H1 (cell line): ENCODE results near the gene DDX1. TPM values are rescaled to one million over a fixed set of nuclear protein-coding genes. Genes with fewer than 3 reads are reported as not detected.

Source experiments
- CTCF ChIA-PET: fragments of 300-600 bp; sonication (Branson Sonifier 250); formaldehyde crosslinking; loops from one replicate; lab custom pipeline; 2021; ENCODE audit not compliant: partially characterized antibody; lab: Charles Lee
- POLR2A ChIA-PET: fragments of 300-600 bp; sonication (Branson Sonifier 250); formaldehyde crosslinking; loops from one replicate; lab custom pipeline; 2021; ENCODE audit warnings: inconsistent platforms; ENCODE audit not compliant: partially characterized antibody; lab: Charles Lee
- DNase-seq, 2 experiments: peaks; one replicate each; pipeline versions ENCODE4 v3.0.0 to v3.0.0-alpha.2; 2010 to 2022; ENCODE audit warnings: low spot score in 2 of 2, low read depth in 1 of 2, mixed read lengths in 1 of 2
- FAIRE-seq: peaks from 2 replicates; lab custom pipeline; 2011; peaks lifted over from hg19 to GRCh38; lab: Jason Lieb, UNC
- H2AFZ ChIP-seq: 2 replicates; pipeline ENCODE4 v1.8.1; 2012; ENCODE audit warnings: low read length, inconsistent platforms
- H2AK5ac ChIP-seq: 2 replicates; pipeline ENCODE4 v1.6.1; 2013; ENCODE audit warnings: low read depth, low read length
- H2BK120ac ChIP-seq: replicated peaks from 2 replicates; pipeline ENCODE3; 2013; ENCODE audit warnings: low read depth, low read length, inconsistent platforms
- H2BK12ac ChIP-seq: 2 replicates; pipeline ENCODE4 v1.6.1; 2013; ENCODE audit warnings: low read depth, low read length
- H2BK15ac ChIP-seq: 2 replicates; pipeline ENCODE4 v1.6.1; 2013; ENCODE audit warnings: low read length
- H2BK20ac ChIP-seq: 2 replicates; pipeline ENCODE4 v1.6.1; 2013; ENCODE audit warnings: low read length
- H2BK5ac ChIP-seq: 2 replicates; pipeline ENCODE4 v1.6.1; 2013; ENCODE audit warnings: low read depth, low read length
- H3K14ac ChIP-seq: 2 replicates; pipeline ENCODE4 v1.6.1; 2013; ENCODE audit warnings: inconsistent platforms; ENCODE audit not compliant: insufficient read length
- H3K18ac ChIP-seq: 2 replicates; pipeline ENCODE4 v1.6.1; 2013; ENCODE audit warnings: low read length; ENCODE audit errors: extremely low read depth
- H3K23ac ChIP-seq: 2 replicates; pipeline ENCODE4 v1.6.1; 2013; ENCODE audit warnings: inconsistent platforms; ENCODE audit not compliant: insufficient read length
- H3K23me2 ChIP-seq: 2 replicates; pipeline ENCODE4 v1.6.1; 2013; ENCODE audit warnings: low read depth, low read length
- H3K27ac ChIP-seq: 2 replicates; pipeline ENCODE4 v1.6.1; 2011; ENCODE audit warnings: low read depth, low read length, inconsistent platforms
- H3K27me3 ChIP-seq, 4 experiments: replicated peaks in 1 of 4; 1 replicate in 1 of 4; 2 replicates in 3 of 4; pipeline versions ENCODE4 v1.6.1 to v1.8.1; 2011 to 2013; ENCODE audit warnings: low read length in 3 of 4, mild to moderate bottlenecking in 3 of 4, inconsistent platforms in 2 of 4, mixed read lengths in 2 of 4, moderate library complexity in 1 of 4; ENCODE audit not compliant: control insufficient read depth in 3 of 4, insufficient read depth in 3 of 4; ENCODE audit errors: extremely low read depth in 1 of 4
- H3K36me3 ChIP-seq, 4 experiments: 2 replicates each; pipeline versions ENCODE4 v1.6.1 to v1.8.1; 2011 to 2013; ENCODE audit warnings: mild to moderate bottlenecking in 4 of 4, low read length in 3 of 4, moderate library complexity in 2 of 4, control low read depth in 1 of 4, inconsistent platforms in 1 of 4; ENCODE audit not compliant: insufficient read depth in 4 of 4, control insufficient read depth in 2 of 4
- H3K4ac ChIP-seq: replicated peaks from 2 replicates; pipeline ENCODE3; 2013; ENCODE audit warnings: low read length, low read depth, mixed read lengths, inconsistent platforms; ENCODE audit not compliant: insufficient read length
- H3K4me1 ChIP-seq, 4 experiments: replicated peaks in 1 of 4; 1 replicate in 1 of 4; 2 replicates in 3 of 4; pipeline versions ENCODE4 v1.6.1 to v1.8.1; 2011 to 2013; ENCODE audit warnings: low read length in 3 of 4, inconsistent platforms in 2 of 4, mixed read lengths in 1 of 4; ENCODE audit not compliant: insufficient read depth in 4 of 4, control insufficient read depth in 3 of 4
- H3K4me2 ChIP-seq, 2 experiments: 2 replicates each; pipeline versions ENCODE4 v1.6.1 to v1.8.1; 2011 to 2013; ENCODE audit warnings: low read depth in 2 of 2, low read length in 2 of 2, control low read depth in 1 of 2, inconsistent platforms in 1 of 2, mild to moderate bottlenecking in 1 of 2; ENCODE audit not compliant: insufficient read depth in 1 of 2
- H3K4me3 ChIP-seq, 4 experiments: fragments of 200-600, 300-600 bp in 1 of 4; sonication (generic), shearing (Covaris generic), sonication (Bioruptor Twin) in 1 of 4; 2 replicates each; pipeline versions ENCODE4 v1.5.1 to v1.8.1; 2011 to 2016; ENCODE audit warnings: low read length in 4 of 4, low read depth in 3 of 4, control low read depth in 2 of 4, inconsistent platforms in 2 of 4, mild to moderate bottlenecking in 2 of 4, mixed read lengths in 1 of 4, moderate library complexity in 1 of 4; ENCODE audit not compliant: insufficient read depth in 2 of 4; ENCODE audit errors: extremely low read depth in 1 of 4
- H3K56ac ChIP-seq: replicated peaks from 2 replicates; pipeline ENCODE3; 2013; ENCODE audit warnings: low read depth, mild to moderate bottlenecking, mixed read lengths, low read length, inconsistent platforms; ENCODE audit not compliant: insufficient read length
- H3K79me1 ChIP-seq: 2 replicates; pipeline ENCODE4 v1.6.1; 2013; ENCODE audit warnings: low read depth, low read length, control low read depth
- H3K79me2 ChIP-seq, 2 experiments: 2 replicates each; pipeline versions ENCODE4 v1.6.1 to v1.8.1; 2012 to 2013; ENCODE audit warnings: low read length in 2 of 2, mild to moderate bottlenecking in 2 of 2, inconsistent platforms in 1 of 2; ENCODE audit not compliant: insufficient read depth in 2 of 2, control insufficient read depth in 1 of 2
- H3K9ac ChIP-seq, 4 experiments: replicated peaks in 1 of 4; 1 replicate in 1 of 4; 2 replicates in 3 of 4; pipeline versions ENCODE4 v1.6.1 to v1.8.1; 2011 to 2013; ENCODE audit warnings: low read depth in 3 of 4, low read length in 3 of 4, control low read depth in 2 of 4, mild to moderate bottlenecking in 2 of 4, moderate library complexity in 2 of 4, inconsistent platforms in 1 of 4; ENCODE audit errors: extremely low read depth in 1 of 4
- H3K9me3 ChIP-seq, 2 experiments: 2 replicates each; pipeline versions ENCODE4 v1.6.1 to v1.8.1; 2012 to 2013; ENCODE audit warnings: mild to moderate bottlenecking in 2 of 2, moderate library complexity in 2 of 2, control low read depth in 1 of 2, inconsistent platforms in 1 of 2, low read depth in 1 of 2, low read length in 1 of 2, mixed read lengths in 1 of 2; ENCODE audit not compliant: insufficient read depth in 2 of 2
- H4K20me1 ChIP-seq, 2 experiments: replicated peaks in 1 of 2; 2 replicates each; pipeline versions ENCODE3 to v1.8.1; 2011 to 2013; ENCODE audit warnings: inconsistent platforms in 2 of 2, low read length in 2 of 2, mild to moderate bottlenecking in 1 of 2; ENCODE audit not compliant: insufficient read depth in 2 of 2, control insufficient read depth in 1 of 2
- H4K5ac ChIP-seq: 2 replicates; pipeline ENCODE4 v1.6.1; 2013; ENCODE audit warnings: low read length, low read depth, mixed read lengths, inconsistent platforms; ENCODE audit not compliant: insufficient read length
- H4K8ac ChIP-seq: 2 replicates; pipeline ENCODE4 v1.8.0; 2013; ENCODE audit warnings: mild to moderate bottlenecking, moderate library complexity, low read length, inconsistent platforms; ENCODE audit not compliant: insufficient read depth; ENCODE audit errors: extremely low read depth
- H4K91ac ChIP-seq: replicated peaks from 2 replicates; pipeline ENCODE3; 2013; ENCODE audit warnings: low read length, mixed read lengths, inconsistent platforms; ENCODE audit not compliant: insufficient read length
- KDM5A ChIP-seq: fragments of 200-600 bp; IDR thresholded peaks from 2 replicates; pipeline ENCODE4 v1.7.1; 2012; ENCODE audit warnings: mild to moderate bottlenecking, low read length, inconsistent platforms, mixed read lengths
- POLR2AphosphoS5 ChIP-seq: IDR thresholded peaks from 2 replicates; pipeline ENCODE4 v1.6.1; 2011; ENCODE audit warnings: low read depth, low read length
- POU5F1 ChIP-seq: IDR thresholded peaks from 2 replicates; pipeline ENCODE4 v1.6.1; 2011; ENCODE audit warnings: low read depth, mild to moderate bottlenecking, low read length, moderate library complexity
- SP1 ChIP-seq: IDR thresholded peaks from 2 replicates; pipeline ENCODE4 v1.6.1; 2011; ENCODE audit warnings: low read depth, low read length
- WGBS, 2 experiments: shearing (Covaris generic) in 1 of 2; methylation state at CpG; one replicate each; pipeline versions ENCODE4 v1.1.6 to v1.1.7; 2013 to 2015; ENCODE audit warnings: low lambda C conversion rate in 2 of 2, mixed read lengths in 2 of 2, inconsistent platforms in 1 of 2, low coverage in 1 of 2, missing lambda C conversion rate in 1 of 2; ENCODE audit not compliant: insufficient replicate concordance in 2 of 2, insufficient coverage in 1 of 2, insufficient read length in 1 of 2; ENCODE audit errors: extremely low coverage in 1 of 2, missing lambda C conversion rate in 1 of 2; 5-methylcytosine and 5-hydroxymethylcytosine counted together
- polyA plus RNA-seq, 7 experiments: library from polyadenylated mRNA; depleted of rRNA in 3 of 7; stranded (reverse) in 5 of 7; unstranded in 2 of 7; fragments of >200 nt in 5 of 7; fragments of 200-250 nt in 2 of 7; gene quantifications; 1 replicate in 5 of 7; 2 replicates in 1 of 7; 4 replicates in 1 of 7; pipeline versions ENCODE4 v1.2.1 to v1.2.3, GENCODE V29; 2011 to 2013; ENCODE audit warnings: missing spikeins in 2 of 7, mixed read lengths in 2 of 7
- total RNA-seq: library from RNA; stranded (reverse); fragmentation: NEBNext Ultra II Directional; extraction: Animal tissue kit (Norgen Biotek cat#: 25700); gene quantifications from 2 replicates; pipeline ENCODE4 v1.2.1, GENCODE V29; 2021

The DDX1 gene
- total and polyA plus RNA-seq, 2 of the 8 experiments (the other 6 are each of a cell fraction or from before 2014, with no cell fraction given), result 51.1 to 161 TPM

DNA sequence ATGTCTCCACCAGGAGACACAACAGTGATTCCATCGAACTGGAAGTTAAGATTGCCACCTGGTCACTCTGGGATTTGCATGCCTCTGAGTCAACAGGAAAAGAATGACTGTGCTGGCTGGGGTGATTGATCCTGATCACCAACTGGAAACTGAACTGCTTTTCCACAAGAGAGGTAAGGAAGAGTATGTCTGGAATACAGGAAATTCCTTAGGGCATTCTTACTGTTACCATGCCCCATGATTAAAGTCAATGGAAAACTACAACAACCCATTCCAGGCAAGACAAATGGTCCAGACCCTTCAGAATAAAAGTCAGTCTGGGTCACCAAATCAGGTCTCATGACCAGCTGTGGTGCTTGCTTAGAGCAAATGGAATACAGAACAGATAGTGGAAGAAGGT is 12.0 kb upstream of the DDX1 start:
- Histone ChIP-seq H3K36me3 (no peaks in the 10 kb centered on the region), H3K4me2 (no peak overlapping the region), H2AK5ac (no peak overlapping the region), H2BK5ac (no peak overlapping the region), H4K8ac (no peak overlapping the region), H4K20me1 (no peaks in the 10 kb centered on the region), H3K23me2 (no peaks in the 10 kb centered on the region), H3K18ac (no peak overlapping the region), H3K79me2 (no peaks in the 10 kb centered on the region), H3K4me3 (no peak overlapping the region), H3K4ac (no peak overlapping the region), H3K23ac (no peak overlapping the region), H3K27me3 (no peaks in the 10 kb centered on the region), H3K4me1 (no peaks in the 10 kb centered on the region), H2BK15ac (no peak overlapping the region), H2BK20ac (0 out of 2 replicates have a peak overlapping the region, but pooled peaks have one; percentile 9), H3K79me1 (no peaks in the 10 kb centered on the region), H3K14ac (no peak overlapping the region), H2AFZ (no peak overlapping the region), H3K9ac (no peak overlapping the region), H4K91ac (no peak overlapping the region), H3K27ac (no peak overlapping the region), H2BK120ac (no peak overlapping the region), H3K56ac (no peak overlapping the region), H3K9me3 (no peaks in the 10 kb centered on the region), H4K5ac (no peak overlapping the region), H2BK12ac (no peak overlapping the region)
- TF ChIP-seq KDM5A (no peak), SP1 (no peak), POLR2AphosphoS5 (no peak), POU5F1 (no peak)
- DNase-seq (no peak), FAIRE-seq (no peak)
- CTCF ChIA-PET, result interaction anchor here (1.0 to 6.9 kb wide), 4 partner anchors 9 to 110 kb away, joined by 5 to 42 read pairs (median 8); no protein-coding TSS in a partner anchor
- 78% methylated on average over 1 of the region's 1 CpG; no CpG with 5 or more reads in 1 of the 2 experiments for WGBS, 2 experiments
- POLR2A ChIA-PET, result no interaction called here
